ENCODE measurements around the gene ADAMTS2. TPM values are rescaled to one million over a fixed set of nuclear protein-coding genes. Genes with fewer than 3 reads are reported as not detected.

The ADAMTS2 gene
- total and polyA plus RNA-seq, 2 experiments from 2014 or later = 62.0 to 132 TPM

DNA sequence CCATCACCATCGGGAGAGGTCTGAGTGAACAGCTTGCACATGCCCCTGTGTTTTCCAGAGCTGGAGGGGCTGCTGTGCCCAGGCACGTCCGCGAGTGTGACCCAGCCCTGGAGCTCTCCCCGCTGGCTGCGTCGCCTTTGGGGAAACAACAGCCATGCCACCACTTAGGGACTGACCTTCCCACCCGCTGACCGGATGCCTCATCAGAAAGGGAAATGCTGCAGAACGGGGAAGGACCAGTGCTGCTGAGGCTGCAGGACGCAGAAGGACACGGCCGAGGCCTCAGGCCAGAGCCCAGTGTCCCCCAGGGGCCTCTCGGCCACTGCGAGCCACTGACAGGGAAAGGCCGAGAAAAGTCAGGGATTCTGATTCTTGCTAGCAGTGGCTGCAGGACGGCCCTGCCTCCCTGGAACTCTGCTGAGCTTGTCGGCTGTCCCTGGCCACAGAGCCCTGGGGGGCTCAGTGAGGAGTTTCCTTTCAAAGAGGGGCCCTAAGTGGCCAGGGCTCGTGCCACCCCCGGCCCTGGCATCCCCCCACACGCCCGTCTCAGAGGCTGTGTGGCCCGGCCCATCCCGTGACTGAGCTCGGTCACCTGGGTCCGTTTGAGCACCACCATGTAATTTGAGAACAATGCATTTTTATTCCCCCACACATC lies 154.3 kb downstream of the ADAMTS2 start:
- H3K27me3 ChIP-seq (replicated peaks; ENCODE audit: insufficient read depth) = no peaks in the 10 kb centered on the region
- WGBS, 2 experiments (ENCODE audit: low coverage in 1 of 2, low lambda C conversion rate in 2 of 2, missing lambda C conversion rate in 2 of 2) = 81 to 86% methylated on average over 24 to 26 of the region's 26 CpGs

DNA sequence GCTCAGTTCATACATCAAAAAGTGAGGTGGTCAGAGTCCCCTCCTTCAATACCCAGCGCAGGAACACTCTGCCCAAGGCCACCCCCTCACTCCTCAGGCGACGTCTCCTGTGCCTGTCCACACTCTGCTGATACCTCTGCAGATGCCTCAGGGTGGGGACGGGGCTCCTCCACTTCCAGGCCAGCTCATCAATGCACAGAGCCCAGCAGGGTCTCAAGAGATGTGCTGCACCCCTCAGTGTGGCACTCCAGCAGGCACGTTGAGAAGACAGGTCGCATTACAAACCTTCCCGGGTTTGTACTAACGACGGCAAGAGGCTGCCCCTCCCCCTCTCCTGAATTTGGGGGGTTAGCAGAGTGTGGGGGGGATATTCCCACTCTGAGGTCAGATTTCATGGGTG lies 156.6 kb downstream of the ADAMTS2 start:
- DNase-seq = no peak
- Histone ChIP-seq H4K20me1 (ENCODE audit: insufficient read depth) (no peaks in the 10 kb centered on the region), H3K9ac (no peak overlapping the region), H3K9me3 (ENCODE audit: low read depth) (no peaks in the 10 kb centered on the region), H3K4me3 (no peak overlapping the region), H3K36me3 (ENCODE audit: low read depth) (no peaks in the 10 kb centered on the region), H3F3A (ENCODE audit: insufficient read depth) (no peaks in the 10 kb centered on the region), H3K79me2 (ENCODE audit: insufficient read depth) (no peaks in the 10 kb centered on the region), H3K4me2 (ENCODE audit: unreplicated experiment) (no peak overlapping the region), H2AFZ (no peak overlapping the region), H3K9me2 (ENCODE audit: insufficient read depth) (no peaks in the 10 kb centered on the region), H3K27ac (no peak overlapping the region), H3K27me3 (replicated peaks; ENCODE audit: insufficient read depth) (no peaks in the 10 kb centered on the region), H3K4me1 (ENCODE audit: insufficient read depth) (no peaks in the 10 kb centered on the region)
- 87 to 89% methylated on average over 9 of the region's 9 CpGs for WGBS, 2 experiments (ENCODE audit: low coverage in 1 of 2, low lambda C conversion rate in 2 of 2, missing lambda C conversion rate in 2 of 2)
- in situ Hi-C loops (cut with MboI) = no loop called here
- TF ChIP-seq EZH2phosphoT487 (IDR thresholded peaks at IDR 0.05; ENCODE audit: insufficient read depth, low read depth) (no peak), EZH2 (IDR thresholded peaks at IDR 0.05; ENCODE audit: insufficient read depth, poor library complexity, severe bottlenecking) (no peak)

More for the DNA sequence above, 154.3 kb downstream of the ADAMTS2 start:
- Histone ChIP-seq H3K9me3 (ENCODE audit: low read depth) (no peaks in the 10 kb centered on the region), H3F3A (ENCODE audit: insufficient read depth) (no peaks in the 10 kb centered on the region), H3K4me3 (no peak overlapping the region), H3K4me2 (ENCODE audit: unreplicated experiment) (no peak overlapping the region), H3K9ac (no peak overlapping the region), H3K4me1 (ENCODE audit: insufficient read depth) (no peaks in the 10 kb centered on the region), H2AFZ (no peak overlapping the region), H3K36me3 (ENCODE audit: low read depth) (no peaks in the 10 kb centered on the region), H3K9me2 (ENCODE audit: insufficient read depth) (no peaks in the 10 kb centered on the region), H3K79me2 (ENCODE audit: insufficient read depth) (peaks cover 2% of the 10 kb centered on the region; the same call in 1 of the 2 replicates), H3K27ac (no peak overlapping the region), H4K20me1 (ENCODE audit: insufficient read depth) (no peaks in the 10 kb centered on the region)
- no peak for DNase-seq
- in situ Hi-C loops (cut with MboI) = no loop called here
- no peak for TF ChIP-seq EZH2 (IDR thresholded peaks at IDR 0.05; ENCODE audit: insufficient read depth, poor library complexity, severe bottlenecking)
- no peak for TF ChIP-seq EZH2phosphoT487 (IDR thresholded peaks at IDR 0.05; ENCODE audit: insufficient read depth, low read depth)

DNA sequence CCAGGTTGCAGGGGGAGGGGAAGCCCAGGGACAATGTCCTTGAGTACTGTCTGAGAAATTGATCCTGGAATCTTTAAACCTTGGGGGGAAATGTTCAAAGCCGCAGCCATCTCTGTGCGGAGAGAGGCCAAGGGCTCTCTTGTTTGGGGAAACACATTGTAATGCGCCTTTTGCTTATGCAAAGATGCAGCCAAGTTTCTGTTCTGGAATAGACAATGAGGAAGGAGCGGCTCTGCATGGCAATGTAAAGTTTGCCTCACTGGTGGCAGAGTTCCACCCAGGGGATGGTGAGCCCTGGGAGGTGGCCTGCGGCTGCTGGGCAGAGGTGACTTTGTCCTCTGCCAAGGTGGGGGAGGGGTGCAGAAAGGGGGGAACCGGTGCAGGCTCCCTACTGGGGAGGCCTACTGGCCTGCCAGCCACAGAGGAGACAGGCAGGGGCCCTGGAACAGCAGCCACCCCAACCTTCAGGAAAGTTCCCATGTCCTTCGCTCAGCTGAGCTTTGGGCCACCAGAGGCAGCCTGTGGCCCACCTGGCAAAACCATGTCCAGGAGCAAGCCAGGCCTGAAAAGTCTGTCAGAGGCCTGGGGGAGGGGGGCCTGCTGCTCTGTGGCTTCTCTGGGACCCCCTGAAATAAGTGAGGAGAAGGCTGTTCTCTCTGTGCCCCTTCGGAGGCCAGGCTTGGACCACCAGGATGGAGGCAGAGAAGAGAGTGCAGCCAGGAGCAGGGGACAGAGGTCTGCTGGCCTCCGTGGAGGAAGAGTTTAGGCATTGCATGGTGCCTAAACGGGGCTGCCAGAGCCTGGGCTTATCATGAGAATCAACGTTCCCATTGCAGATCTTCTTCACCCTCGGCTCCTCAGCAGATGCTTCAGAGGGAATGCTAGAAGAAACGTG lies 157.3 kb downstream of the ADAMTS2 start:
- Histone ChIP-seq H3K4me1 (ENCODE audit: insufficient read depth) (no peaks in the 10 kb centered on the region), H3K9ac (no peak overlapping the region), H3F3A (ENCODE audit: insufficient read depth) (no peaks in the 10 kb centered on the region), H2AFZ (no peak overlapping the region), H3K9me2 (ENCODE audit: insufficient read depth) (no peaks in the 10 kb centered on the region), H3K36me3 (ENCODE audit: low read depth) (no peaks in the 10 kb centered on the region), H3K9me3 (ENCODE audit: low read depth) (no peaks in the 10 kb centered on the region), H3K4me2 (ENCODE audit: unreplicated experiment) (no peak overlapping the region), H4K20me1 (ENCODE audit: insufficient read depth) (no peaks in the 10 kb centered on the region), H3K79me2 (ENCODE audit: insufficient read depth) (no peaks in the 10 kb centered on the region), H3K4me3 (no peak overlapping the region), H3K27me3 (replicated peaks; ENCODE audit: insufficient read depth) (no peaks in the 10 kb centered on the region), H3K27ac (no peak overlapping the region)
- in situ Hi-C loops (cut with MboI) = no loop called here
- DNase-seq = no peak
- TF ChIP-seq EZH2 (IDR thresholded peaks at IDR 0.05; ENCODE audit: insufficient read depth, poor library complexity, severe bottlenecking) = no peak
- no peak for TF ChIP-seq EZH2phosphoT487 (IDR thresholded peaks at IDR 0.05; ENCODE audit: insufficient read depth, low read depth)
- WGBS, 2 experiments (ENCODE audit: low coverage in 1 of 2, low lambda C conversion rate in 2 of 2, missing lambda C conversion rate in 2 of 2) = 86% methylated on average over 13 of the region's 13 CpGs

DNA sequence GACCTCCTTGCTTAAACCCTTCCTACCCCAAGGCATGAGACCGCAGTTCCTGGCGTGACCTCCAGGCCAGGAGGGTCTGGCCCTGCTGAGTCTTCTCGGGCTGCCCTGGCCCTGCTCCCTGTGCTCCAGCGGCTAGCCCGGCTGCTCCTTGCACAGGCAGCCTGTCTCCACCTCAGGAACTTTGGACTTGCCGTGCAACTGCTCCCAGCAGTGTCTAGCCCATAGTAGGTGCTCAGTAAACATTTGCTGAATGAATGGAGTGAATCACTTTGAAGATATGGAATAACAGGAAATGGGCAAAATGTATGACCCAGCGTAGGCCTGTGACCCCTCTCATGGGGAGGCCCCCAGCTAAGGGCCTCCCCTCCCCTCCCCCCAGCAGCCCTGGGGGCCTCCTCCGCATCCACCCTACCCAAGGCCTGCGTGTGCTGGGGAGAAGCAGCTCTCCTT lies 158.0 kb downstream of the ADAMTS2 start:
- 79 to 89% methylated on average over 6 to 9 of the region's 9 CpGs for WGBS, 2 experiments (ENCODE audit: low coverage in 1 of 2, low lambda C conversion rate in 2 of 2, missing lambda C conversion rate in 2 of 2)
- no peaks in the 10 kb centered on the region for H3K9me3 ChIP-seq (ENCODE audit: low read depth)

More for the DNA sequence above, 158.0 kb downstream of the ADAMTS2 start:
- no peaks in the 10 kb centered on the region for H4K20me1 ChIP-seq (ENCODE audit: insufficient read depth)
- no peak overlapping the region for H3K4me2 ChIP-seq (ENCODE audit: unreplicated experiment)
- H3K79me2 ChIP-seq (ENCODE audit: insufficient read depth) = no peaks in the 10 kb centered on the region
- no peak overlapping the region for H3K9ac ChIP-seq
- H3K36me3 ChIP-seq (ENCODE audit: low read depth) = no peaks in the 10 kb centered on the region
- no peaks in the 10 kb centered on the region for H3K4me1 ChIP-seq (ENCODE audit: insufficient read depth)
- no peaks in the 10 kb centered on the region for H3F3A ChIP-seq (ENCODE audit: insufficient read depth)
- H3K27ac ChIP-seq = no peak overlapping the region
- TF ChIP-seq EZH2phosphoT487 (IDR thresholded peaks at IDR 0.05; ENCODE audit: insufficient read depth, low read depth) (no peak), EZH2 (IDR thresholded peaks at IDR 0.05; ENCODE audit: insufficient read depth, poor library complexity, severe bottlenecking) (no peak)
- in situ Hi-C loops (cut with MboI) = no loop called here
- no peak overlapping the region for H3K4me3 ChIP-seq
- no peak overlapping the region for H2AFZ ChIP-seq
- H3K27me3 ChIP-seq (replicated peaks; ENCODE audit: insufficient read depth) = no peaks in the 10 kb centered on the region
- no peak for DNase-seq
- H3K9me2 ChIP-seq (ENCODE audit: insufficient read depth) = no peaks in the 10 kb centered on the region
